GM18907 (cell line): Measurements from ENCODE around the gene C1orf216.
"Not testable (repeated sequence)": the region's sequence is repeated elsewhere in the genome, so short reads cannot be mapped to it uniquely, and the experiment has no call there.

Experiments
- ATAC-seq: cut with Tn5 transposase; IDR thresholded peaks from one replicate; pipeline ENCODE4 v1.9.1; 2021; ENCODE audit warnings: mild to moderate bottlenecking, moderate library complexity; ENCODE audit not compliant: unreplicated experiment

C1orf216 gene

GRCh38 chr1:35707601-35708440, 10.9 kb downstream of the C1orf216 start:
- ATAC-seq = no peak

- ATAC-seq = no peak
These were observed 11.7 kb downstream of the C1orf216 start for GRCh38 chr1:35706846-35707600.

- no peak for ATAC-seq
These were observed 16.2 kb downstream of the C1orf216 start for GRCh38 chr1:35702508-35702907.

- not testable (repeated sequence) for ATAC-seq
These were observed 19.5 kb downstream of the C1orf216 start for GRCh38 chr1:35699152-35699551.

- no peak for ATAC-seq
These were observed 26.4 kb downstream of the C1orf216 start for GRCh38 chr1:35692317-35692716.

- ATAC-seq = no peak
These were observed 27.0 kb downstream of the C1orf216 start for GRCh38 chr1:35691571-35692220.

GRCh38 chr1:35691080-35691479, 27.6 kb downstream of the C1orf216 start:
- no peak for ATAC-seq

- not testable (repeated sequence) for ATAC-seq
These were observed 28.6 kb downstream of the C1orf216 start for GRCh38 chr1:35690103-35690502.

GRCh38 chr1:35688161-35688560, 30.5 kb downstream of the C1orf216 start:
- no peak for ATAC-seq

GRCh38 chr1:35683012-35683411, 35.7 kb downstream of the C1orf216 start:
- ATAC-seq = no peak

- ATAC-seq = no peak
These were observed 38.4 kb downstream of the C1orf216 start for GRCh38 chr1:35680271-35680670.

- no peak for ATAC-seq
These were observed 42.9 kb downstream of the C1orf216 start for GRCh38 chr1:35675773-35676172.

GRCh38 chr1:35674111-35674510, 44.6 kb downstream of the C1orf216 start:
- ATAC-seq = no peak

GRCh38 chr1:35672116-35672515, 46.6 kb downstream of the C1orf216 start:
- no peak for ATAC-seq

- ATAC-seq = no peak
These were observed 50.2 kb downstream of the C1orf216 start for GRCh38 chr1:35668506-35668905.

GRCh38 chr1:35666916-35667315, 51.8 kb downstream of the C1orf216 start:
- ATAC-seq = no peak

GRCh38 chr1:35666216-35666615, 52.5 kb downstream of the C1orf216 start:
- ATAC-seq = no peak
